HS-27A (cell line): ENCODE results near the gene RABGEF1.
"Not testable (repeated sequence)": the region's sequence is repeated elsewhere in the genome, so short reads cannot be mapped to it uniquely, and the experiment has no call there.

Source experiments
- DNase-seq: peaks from one replicate; pipeline ENCODE4 v3.0.0-alpha.2; 2012; ENCODE audit warnings: low read depth, missing footprints

Gene RABGEF1

DNA sequence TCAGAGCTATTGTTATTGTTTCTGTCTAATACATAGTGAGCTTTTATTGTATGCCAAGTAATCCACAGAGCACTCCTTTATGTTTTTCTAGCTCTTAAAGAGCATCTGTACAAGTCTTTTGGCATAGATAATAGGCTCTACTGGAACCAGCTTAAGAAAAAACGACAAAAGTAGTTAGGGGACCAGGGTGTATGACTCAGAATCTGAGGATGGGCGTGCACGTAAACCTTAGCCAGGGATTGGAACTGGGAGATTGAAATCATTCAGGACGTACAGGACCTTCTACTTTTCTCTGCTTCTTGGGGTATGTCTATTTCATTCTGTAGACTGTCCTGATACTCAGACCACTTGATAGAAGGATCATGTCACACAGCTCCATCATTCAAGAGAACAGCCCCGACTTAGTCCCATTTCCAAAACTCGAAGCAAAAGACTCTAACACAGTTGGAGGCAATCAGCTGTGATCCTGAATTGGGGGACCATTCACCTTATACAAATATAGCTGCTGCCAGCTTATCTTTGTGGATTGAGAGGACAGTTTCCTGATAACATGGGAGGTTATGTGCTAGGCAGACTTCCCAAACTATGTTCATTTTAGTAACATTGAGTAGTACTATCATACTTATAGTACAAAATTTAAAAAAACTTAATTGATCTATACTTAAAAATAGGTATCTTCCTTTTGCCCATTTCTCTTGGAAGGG, 24.9 kb downstream of the RABGEF1 start:
- DNase-seq, result not testable (repeated sequence)

DNA sequence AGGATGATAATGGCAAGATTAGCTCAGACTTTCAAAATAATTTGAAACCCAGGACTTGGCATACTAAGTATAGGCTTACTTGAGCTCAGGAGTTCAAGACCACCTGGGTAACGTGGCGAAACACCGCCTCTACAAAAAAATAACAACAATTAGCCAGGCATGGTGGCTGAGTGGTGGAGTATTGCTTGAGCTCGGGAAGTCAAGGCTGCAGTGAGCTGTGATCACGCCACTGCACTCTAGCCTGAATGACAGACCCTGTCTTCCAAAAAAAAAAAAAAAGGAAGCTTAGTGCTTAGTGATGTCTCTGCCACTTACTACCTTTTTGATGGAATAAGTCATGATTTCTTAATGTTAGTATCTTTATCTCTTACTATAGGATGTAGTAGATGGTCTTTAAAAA, 25.5 kb downstream of the RABGEF1 start:
- DNase-seq, result no peak

DNA sequence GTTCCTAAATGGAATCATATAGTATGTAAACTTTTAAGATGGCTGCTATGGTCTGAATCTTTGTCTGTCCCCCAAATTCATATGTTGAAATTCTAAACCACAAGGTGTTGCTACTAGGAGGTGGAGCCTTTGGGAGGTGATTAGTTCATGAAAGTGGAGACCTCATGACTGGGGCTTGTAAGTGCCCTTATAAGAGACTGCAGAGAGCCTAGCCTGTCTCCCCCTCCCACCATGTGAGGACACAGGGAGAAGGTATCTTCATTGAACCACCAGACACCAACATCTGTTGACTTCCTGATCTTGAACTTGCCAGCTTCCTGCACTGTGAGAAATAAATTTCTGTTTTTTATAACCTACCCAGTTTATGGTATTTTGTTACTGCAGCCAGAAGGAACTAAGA, 27.0 kb downstream of the RABGEF1 start:
- DNase-seq, result not testable (repeated sequence)

DNA sequence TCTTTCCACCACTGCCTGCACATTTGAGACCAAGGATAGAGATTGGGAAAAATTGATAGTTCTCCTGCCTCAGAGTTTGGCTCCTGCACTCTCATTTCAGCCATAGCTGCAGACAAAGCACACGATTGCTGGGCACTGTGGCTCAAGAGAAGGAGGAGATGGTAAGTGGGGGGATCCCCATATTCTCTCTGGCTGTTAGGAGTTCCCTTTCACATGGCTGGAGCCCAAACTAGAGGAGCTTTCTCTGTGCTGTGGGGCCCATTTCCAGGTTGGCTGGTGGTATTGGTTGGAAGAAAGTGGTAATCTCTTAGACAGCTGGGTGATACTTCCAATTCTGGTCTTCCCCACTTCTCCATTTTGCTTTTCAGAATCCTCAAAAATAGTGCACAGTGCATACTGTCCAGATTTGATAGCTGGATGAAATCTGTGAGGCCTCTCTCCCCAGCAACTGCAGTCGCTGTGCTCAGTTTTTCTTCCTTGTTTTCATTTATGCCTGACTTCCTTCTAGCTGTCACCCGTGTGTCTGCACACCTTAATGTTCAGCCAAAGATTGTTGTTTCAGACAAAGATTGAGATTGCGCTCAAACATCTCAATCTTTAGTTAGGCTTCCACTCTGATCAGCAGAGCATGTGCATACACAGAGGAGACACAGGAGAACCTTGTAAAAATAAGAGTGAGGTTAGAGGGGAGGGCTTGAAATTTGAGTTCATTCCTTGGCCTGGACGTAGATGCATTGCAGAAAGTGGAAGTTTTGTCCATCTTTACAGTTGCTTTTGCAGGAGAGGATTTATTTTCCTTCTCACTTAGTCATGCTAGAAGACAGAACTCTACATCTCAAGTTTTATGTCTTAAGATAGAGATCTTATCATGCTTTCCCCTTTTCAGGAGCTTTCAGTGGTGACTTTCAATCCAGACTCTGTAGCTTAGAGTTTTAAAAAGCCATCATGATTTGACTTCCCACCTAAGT, 28.6 kb downstream of the RABGEF1 start:
- DNase-seq, result no peak

DNA sequence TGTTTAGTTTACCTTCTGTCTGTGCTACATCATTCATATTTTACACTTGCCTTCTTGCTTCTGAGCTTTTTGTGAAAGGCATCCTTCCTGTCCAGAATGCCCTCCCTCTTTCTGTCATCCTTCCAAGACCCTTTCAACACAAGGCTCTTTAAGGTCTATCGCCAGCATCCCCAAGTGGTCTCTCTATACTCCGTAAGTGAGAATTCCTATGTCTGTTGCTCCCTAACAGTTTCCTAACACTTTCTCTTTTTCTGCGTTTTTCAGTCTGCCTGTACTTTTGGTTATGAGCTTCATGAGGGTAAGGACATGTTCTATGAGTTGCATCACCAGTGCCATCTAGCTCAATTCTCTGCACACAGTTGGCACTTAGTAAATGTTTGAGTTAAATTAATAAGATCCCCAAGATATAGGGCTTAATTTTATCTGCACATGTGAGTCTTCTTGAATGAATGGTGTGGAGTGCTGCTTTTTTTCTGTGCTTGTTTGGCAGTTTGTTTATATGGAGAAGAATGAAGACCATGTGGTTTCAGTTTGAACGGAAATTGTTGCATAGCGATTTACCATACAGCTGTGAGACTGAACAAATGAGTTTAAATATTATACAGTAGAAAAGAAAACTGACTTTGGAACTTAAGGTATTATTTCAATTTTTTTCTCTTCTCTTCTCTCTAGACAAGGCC, 29.4 kb downstream of the RABGEF1 start:
- DNase-seq, result no peak

DNA sequence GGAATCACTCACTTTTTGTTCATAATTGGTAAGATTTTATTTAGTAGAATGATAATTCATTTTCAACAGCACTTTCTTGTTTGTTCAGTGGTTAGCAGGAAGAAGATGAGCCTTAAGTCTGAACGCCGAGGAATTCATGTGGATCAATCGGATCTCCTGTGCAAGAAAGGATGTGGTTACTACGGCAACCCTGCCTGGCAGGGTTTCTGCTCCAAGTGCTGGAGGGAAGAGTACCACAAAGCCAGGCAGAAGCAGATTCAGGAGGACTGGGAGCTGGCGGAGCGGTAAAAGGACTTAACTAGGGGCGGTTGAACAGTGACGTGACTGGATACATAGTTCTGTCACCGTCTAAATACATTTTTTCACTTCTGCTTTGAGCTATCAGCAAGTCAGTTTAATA, 31.3 kb downstream of the RABGEF1 start:
- no peak for DNase-seq

DNA sequence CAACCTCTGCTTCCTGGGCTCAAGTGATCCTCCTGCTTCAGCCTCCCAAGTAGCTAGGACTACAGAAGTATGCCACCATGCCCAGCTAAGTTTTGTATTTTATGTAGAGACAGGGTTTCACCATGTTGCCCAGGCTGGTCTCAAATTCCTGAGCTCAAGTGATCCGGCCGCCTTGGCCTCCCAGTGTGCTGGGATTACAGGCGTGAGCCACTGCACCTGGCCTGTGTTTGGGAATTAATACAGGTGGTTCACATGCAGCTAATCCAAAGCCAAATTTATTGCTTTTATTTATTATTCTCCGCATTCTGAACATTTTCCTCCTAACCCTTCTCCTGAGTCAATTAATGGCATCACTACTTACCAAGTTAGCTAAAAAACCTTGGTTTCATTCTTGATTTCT, 33.2 kb downstream of the RABGEF1 start:
- not testable (repeated sequence) for DNase-seq

DNA sequence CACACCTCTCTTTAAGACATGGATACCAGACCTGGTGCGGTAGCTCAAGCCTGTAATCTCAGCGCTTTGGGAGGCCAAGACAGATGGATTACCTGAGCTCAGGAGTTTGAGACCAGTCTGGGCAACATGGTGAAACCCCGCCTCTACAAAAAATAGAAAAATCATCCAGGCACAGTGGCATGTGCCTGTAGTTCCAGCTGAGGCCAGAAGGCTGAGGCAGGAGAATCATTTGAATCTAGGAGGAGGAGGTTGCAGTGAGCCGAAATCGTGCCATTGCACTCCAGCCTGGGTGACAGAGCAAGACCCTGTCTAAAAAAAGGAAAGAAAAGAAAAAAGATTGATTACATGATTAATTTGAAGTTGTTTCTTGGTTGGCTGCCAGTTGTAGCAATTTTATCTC, 35.9 kb downstream of the RABGEF1 start:
- not testable (repeated sequence) for DNase-seq

DNA sequence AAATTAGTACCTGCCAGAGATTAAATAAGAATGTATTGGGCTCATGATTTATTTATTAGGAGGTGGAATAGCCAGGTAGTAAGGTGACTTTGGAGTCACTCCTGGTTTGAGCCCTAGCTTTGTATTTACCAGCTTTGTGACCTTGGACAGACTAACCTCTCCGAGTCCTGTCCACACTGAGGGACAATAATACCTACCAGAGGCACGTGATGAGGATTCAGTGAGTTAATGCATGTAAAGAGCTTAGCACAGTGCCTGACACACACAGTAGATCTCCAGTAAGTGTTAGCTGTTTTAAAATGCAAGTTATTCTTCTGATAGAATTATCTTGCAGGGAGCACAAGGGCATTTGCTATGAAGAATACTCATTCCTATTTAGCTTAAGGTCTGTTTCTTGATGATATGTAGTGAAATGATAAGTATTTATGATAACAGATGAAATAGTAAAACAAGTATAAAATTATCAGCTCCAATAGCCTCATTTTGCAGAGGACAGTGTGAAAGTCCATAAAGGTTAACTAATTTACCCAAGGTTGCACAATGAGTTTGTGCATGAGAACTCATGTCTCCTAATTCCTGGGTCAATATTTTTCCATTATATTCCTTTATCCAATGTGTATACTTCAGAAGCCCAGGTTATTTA, 36.4 kb downstream of the RABGEF1 start:
- DNase-seq, result no peak

DNA sequence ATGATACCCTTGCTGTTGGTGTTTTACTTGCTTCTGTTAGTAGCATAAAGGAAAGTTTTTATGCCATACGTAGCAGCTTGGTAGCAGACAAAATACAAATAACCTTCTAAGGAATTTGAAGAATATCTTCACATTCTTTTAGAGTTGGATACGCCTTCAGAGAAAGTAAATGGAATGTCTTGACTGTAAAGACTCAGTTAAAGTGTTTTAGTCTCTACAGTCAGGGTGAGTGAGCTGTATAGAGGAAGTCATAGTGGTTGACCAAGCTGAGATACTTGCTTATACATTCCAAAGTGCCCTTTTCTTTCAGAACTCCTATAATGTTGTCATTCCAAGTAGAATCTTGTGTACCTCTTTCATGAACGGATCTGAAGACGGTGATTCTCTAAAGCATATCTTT, 37.7 kb downstream of the RABGEF1 start:
- no peak for DNase-seq

DNA sequence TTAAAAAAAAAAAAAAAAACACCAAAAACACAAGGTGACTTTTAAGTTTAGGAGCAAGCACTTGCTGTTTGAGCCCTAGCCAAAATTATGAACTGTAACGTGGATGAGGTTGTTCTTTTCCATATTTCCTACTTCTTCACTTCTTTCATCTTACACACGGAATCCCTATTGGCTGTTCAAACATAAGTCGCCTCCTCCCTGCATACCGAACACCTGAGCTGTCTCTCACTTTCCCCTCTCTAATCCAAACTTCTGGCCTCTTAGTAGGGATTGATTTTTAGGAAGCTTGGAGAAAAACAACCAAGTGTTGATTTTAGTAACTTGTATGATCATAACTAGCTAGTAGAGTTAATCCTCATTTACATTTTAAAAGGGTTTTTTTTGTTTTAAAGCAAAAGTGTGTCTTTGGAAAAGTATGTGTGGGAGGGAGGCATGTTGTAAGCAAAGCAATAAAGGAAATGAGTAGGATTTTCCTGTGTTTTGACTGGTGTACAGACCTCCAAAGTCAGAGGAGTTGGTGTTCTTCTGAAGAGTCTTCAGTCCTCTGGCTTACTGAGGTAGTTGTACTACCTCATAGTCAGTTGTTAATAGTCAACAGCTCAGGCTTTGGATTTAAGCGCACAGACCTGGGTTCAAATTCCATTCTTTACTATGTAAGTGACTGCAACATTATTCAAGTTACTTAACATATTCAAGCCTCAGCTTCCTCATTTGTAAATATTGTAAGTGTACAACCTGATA, 39.3 kb downstream of the RABGEF1 start:
- DNase-seq, result no peak

DNA sequence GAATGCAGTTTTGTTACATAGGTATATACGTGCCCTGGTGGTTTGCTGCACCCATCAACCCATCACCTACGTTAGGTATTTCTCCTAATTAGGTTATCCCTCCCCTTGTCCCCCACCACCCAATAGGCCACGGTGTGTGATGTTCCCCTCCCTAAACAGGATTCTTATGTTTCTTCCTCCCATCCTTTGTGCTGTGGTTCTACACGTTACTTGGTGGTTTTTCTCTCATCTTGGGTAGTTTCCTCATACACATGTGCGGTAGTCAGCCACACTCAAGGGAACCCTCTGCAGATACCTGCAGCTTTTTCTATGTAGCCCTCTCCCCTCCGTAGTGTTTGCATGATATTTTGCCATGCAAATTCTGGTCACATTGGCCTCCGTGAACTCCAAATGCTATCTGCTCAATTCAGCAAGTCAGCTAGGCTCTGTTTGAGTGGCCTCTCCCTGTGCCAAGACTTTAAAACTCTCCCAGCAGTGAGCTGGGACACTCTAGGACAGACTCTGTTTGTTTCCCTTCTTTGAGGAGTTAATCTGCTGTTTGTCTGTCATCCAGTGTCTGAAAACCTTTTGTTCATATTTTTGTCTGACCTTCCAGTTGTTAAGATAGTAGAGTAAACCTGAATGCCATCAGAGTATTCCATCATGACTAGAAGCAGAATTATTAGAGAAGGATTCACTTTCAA, 41.0 kb downstream of the RABGEF1 start:
- DNase-seq, result no peak

DNA sequence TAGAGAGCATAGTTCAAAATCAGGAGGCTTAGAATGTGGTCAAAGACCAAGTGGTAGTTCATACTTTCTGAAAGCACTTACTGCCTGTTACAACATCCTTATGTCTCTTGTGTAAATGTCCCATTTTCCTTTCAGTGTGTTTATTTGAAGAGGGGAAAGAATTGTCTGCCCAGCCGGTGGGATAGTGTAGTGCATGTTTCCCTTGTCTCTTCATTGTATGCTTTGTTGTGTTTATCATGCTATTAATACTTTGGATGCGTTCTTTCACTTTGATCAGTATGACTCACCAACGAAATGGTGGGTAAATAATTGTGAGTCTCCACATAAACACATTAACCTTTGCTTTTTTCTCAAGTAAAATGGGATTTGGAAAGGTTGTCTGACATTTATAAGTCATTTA, 42.3 kb downstream of the RABGEF1 start:
- not testable (repeated sequence) for DNase-seq

DNA sequence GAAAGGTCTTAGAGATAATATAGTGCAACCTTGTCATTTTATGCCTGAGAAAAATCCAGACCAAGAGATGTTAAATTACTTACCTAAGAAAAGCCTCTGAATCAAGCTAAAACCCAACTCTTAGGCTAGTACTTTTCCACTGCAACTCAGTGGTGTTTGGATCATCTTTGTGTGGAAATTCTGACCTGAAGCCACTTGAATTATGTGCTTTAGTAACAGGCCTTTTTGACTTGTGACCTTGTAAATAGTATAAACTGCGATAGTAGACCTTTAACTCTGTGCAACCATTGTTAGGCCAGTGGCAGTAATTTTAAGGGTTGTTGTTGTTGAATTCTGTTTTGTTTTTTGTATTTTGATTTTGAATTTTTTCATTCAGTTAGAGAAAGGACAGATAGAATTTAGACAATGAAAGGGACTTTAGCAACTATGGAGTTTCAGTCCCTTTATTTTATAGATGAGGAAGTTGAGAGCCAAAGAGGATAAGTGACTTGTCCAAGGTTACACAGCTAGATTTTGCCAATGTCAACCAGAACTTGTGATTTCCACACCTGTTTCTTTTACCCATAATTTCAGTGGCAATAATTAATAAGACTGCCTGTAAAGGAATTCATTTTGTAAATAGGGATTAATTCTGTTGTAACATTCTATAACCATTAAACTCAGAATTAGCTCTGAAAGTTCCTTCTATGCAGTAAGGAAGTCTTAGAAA, 43.5 kb downstream of the RABGEF1 start:
- not testable (repeated sequence) for DNase-seq

DNA sequence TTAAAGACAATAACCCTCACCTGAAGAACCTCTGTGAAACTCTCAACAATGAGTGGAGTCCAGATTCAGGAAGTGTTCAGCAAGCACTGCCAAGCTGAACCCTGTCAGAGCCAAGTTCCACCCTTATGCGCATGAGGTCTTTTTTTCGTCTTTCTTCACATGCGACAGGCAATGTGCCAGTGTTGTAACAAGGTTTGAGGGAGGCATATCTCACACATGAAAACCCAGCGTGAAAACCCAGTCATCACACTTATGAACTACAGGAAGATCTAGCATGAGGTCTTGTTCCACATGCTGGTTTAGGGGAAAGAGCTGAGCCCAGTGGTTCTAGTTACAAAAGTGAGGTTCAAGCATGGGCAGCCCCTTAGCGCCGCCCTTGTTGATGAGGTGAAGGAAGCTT, 49.7 kb downstream of the RABGEF1 start:
- DNase-seq, result no peak

DNA sequence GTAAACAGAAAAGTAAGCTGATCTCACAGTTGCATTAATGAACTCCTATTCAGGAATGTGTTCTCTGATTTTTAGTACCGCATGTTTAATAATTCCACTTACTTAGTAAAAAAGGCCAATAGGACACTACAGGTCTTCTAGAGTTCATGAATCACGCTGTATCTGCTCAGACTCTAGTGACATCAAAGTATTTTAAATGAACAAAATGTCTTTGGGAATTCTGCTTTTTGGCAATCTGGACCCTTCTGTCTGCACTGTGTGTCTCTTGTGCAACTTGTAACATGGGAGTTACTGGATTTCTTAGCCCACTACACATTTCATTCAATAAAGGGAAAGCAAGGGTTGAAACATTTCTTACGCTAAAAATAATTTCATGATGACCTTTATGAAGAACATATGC, 50.2 kb downstream of the RABGEF1 start:
- no peak for DNase-seq

DNA sequence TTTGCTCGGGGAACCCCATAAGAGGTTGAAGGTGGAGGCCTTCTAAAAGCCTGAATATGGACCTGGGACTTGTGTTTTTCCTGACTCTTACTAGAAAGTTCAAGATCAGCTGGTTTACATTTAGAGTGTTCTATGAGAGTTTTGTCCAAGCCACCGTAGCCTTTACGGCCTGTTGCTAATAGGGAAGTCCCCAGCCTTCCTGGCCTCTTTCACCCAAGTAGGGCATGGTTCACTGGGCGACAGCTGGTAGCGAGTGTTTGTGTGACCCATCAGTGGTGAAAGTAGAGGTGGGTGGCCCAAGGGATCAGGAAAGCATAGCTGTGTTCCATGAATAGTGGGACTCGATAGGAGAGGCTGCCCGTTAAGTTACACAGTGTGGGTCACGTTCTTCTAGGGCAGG, 60.1 kb downstream of the RABGEF1 start:
- no peak for DNase-seq

DNA sequence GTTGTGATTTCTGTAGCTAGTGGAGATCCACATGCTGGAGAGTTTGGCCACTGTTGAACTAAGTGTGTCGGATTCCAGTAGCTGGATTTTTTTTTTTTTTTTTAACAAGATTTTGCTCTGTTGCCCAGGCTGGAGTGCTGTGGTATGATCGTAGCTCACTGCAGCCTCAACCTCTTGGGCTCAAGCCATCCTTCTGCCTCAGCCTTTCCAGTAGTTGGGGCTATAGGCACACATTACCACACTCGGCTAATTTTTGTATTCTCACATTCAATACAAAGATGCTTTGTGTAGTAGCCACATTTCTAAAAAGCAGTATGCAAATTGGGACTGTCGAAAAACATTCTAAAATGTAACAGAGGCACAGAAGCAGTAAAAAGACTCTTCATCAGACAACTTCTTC, 63.5 kb downstream of the RABGEF1 start:
- DNase-seq, result no peak

DNA sequence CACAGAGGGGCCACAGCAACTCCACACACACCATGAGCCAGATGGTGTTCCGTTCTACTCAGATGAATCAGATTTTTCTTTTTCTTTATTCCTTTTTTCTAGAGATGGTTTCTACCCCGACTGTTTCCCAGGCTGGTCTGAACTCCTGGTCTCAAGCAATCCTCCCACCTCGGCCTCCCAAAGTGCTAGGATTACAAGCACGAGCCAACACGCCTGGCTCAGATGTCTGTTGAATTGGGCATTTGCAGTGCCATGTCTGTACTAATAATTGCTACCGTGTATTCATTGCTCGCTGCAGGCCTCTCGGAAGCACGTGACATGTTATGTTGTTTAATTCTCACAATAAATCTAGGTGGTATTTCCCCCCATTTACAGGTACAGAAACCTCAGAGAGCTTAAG, 67.2 kb downstream of the RABGEF1 start:
- no peak for DNase-seq

DNA sequence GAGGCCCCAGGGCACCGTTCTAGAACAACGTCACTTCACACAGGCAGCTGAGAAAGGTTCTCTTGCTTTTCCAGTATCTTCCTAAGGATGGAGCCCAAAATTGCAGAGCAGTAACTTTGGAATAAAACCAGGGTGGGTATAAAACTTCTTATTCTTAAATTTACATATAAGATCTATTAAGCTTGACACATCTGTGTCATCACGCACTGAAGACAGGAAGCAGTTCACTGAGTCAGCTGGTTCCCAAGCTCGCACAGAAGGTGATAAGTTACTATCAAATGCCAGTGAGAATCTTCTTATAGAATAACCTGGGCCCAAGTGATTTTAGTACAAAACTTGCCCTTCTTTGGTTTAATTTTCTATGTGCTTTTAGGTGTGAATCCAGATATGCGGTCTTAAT, 70.2 kb downstream of the RABGEF1 start:
- DNase-seq, result no peak
